NCI-H2081 treated with DMSO at 0.1 percent for 48 hours (cell line): ENCODE data around the gene OTUB1.

Source experiments
- DNase-seq: peaks from one replicate; lab custom pipeline; 2025; lab: John Stamatoyannopoulos, UW

The OTUB1 gene

DNA sequence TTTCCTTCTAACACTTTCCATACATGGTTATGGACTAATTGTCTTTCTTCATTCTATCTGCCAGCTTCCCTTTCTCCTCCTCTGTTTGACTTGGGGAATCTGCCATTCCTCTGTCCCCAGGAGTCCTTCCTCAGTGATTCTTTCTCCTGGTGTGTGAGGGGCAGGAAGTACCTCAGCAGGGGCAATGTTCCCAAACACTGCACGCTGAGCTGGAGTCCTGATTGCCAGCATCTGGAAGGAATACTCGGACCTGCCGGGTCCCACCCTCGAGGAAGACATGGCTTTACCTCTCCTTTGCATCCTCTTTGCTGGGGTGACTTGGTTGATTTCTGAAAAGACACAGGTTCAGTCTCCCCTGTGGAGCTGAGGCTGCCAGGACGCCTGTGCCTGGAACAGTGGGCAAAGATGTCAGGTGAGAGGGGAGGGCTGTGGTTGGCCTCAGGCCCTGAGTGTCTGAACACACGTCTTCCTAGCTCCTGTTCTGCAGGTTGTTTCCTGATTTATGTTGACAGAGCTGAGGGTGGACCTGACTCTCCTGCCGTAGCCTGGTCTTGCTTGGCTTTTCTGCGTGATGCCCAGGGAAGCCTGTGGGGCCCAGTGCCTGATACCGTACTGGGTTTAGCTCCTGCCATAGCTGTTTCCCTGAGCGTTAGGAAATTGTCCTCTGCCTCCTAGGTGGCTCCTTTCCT lies 7.5 kb upstream of the OTUB1 start:
- no peak for DNase-seq

DNA sequence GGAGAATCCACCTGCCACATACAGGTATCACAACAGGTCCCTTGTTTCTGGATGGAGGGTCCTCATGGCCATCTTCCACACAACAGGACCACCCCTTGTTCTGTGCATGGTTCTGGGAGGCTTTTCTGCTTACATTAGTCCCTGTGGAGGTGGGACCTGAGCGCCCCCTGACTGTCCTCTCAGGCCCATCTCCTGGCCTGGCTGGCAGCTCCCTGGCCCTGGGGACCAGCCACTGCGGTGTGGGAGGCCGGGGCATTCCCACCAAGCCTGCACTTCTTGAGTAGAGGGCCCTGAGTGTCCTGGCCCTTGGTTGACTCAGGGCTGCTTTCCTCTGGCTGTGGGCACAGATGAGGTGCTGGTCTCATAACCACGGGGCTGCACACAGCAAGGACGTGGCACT lies 6.8 kb upstream of the OTUB1 start:
- no peak for DNase-seq

DNA sequence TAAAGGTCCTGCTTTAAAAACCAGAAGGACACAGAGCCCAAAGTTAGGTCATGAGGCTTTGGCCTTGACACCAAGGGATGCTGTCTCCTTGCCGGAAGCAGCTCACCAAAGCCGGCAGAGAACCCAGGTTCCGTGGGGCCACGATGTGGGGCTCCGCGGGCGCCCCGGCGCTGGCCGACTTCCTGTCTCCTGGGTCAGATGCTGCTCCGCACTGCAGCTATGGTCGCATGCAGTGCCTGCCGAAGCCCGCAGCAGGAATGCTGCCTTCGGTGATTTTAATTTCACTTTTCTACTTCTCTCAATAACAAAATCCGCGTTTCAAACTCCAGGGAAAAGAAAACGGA lies 454 bp upstream of the OTUB1 start:
- no peak for DNase-seq

DNA sequence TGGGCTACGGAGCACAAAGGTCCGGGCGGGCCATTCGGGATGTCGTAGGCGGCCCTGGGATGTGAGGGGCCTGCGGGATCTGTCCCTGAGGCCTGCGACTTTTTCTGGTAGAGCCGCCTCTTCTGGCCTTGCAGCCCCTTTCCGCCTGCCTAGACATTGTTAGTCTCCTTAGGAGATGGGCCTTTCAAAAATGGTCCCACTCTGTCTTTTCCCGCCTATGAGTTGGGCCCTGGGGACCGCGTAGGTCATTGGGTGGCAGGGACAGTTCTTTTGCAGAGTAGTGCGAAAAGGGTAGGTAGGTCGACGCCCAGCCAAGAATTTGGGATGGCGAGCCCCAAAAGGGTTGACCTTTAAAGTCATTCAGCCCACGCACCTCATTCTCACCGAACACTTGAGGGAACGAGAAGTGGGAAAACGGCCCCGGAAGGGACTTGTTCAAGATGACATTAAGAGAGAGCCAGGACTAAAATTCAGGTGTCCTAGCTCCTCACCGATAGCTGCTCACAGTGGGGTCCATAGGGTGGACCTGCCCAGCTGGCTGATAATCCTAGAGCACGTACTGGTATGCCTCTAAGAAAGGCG lies 785 bp downstream of the OTUB1 start:
- no peak for DNase-seq

DNA sequence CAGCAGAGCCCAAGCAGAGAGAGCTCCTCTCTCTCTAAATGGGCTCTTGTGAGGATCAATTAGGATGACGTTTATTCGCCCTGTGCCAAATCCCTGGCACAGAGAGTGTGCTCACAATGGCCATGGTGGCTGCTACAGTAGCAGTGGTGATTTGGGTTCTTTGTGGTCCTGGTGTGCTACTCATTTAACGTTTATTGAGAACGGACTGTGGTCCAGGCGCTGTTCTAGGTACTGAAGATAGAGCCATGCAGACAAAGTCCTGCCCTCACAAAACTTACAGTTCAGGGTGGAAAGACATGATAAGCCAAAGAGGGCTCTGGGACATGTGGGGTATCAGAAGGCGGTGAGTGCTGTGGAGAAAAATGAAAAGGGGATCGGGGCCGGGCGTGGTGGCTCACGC lies 5.3 kb downstream of the OTUB1 start:
- DNase-seq = no peak

DNA sequence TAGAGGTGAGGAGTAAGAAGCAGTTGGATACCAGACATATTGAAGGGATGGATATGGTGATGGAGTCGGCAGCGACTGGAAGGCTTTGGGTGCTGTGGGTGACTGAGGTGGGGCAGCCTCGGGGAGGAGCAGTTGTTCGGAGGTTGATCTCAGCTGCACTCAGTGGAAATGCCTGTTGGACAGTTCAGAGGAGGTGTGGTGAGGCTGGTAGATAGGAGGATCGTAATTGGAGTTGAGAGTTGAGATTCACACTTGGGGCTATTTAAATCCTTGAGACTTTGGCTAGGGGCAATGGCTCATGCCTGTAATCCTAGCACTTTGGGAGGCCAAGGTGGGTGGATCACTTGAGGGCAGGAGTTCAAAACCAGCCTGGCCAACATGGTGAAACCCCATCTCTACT lies 6.9 kb downstream of the OTUB1 start:
- DNase-seq = no peak

DNA sequence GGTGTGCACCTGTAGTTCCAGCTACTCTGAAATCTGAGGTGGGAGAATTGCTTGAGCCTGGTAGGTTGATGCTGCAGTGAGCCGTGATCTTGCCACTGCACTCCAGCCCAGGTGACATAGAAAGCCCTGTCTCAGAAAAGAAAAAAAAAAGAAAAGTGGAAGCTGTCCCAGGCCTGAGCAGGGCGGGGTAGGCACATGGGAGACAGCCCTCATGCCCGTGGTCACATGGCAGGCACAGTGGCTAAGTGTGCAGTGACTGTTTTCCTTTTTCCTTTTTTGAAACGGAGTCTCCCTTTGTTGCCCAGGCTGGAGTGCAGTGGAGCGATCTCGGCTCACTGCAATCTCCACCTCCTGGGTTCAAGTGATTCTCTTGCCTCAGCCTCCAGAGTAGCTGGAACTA lies 7.8 kb downstream of the OTUB1 start:
- DNase-seq = no peak

DNA sequence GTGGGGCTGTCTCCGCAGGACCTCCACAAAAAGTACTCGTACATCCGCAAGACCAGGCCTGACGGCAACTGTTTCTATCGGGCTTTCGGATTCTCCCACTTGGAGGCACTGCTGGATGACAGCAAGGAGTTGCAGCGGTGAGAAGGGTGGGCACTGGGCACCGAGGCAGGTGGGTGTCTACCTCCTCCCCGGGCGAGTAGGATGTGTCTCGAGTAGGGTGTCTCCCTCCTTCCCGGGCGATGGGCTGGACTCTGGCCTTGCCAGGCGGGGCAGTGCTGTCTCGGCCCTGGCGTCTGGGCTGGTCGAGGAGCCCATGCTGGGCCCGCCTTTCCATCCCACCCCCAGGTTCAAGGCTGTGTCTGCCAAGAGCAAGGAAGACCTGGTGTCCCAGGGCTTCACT lies 10.3 kb downstream of the OTUB1 start:
- DNase-seq = no peak

DNA sequence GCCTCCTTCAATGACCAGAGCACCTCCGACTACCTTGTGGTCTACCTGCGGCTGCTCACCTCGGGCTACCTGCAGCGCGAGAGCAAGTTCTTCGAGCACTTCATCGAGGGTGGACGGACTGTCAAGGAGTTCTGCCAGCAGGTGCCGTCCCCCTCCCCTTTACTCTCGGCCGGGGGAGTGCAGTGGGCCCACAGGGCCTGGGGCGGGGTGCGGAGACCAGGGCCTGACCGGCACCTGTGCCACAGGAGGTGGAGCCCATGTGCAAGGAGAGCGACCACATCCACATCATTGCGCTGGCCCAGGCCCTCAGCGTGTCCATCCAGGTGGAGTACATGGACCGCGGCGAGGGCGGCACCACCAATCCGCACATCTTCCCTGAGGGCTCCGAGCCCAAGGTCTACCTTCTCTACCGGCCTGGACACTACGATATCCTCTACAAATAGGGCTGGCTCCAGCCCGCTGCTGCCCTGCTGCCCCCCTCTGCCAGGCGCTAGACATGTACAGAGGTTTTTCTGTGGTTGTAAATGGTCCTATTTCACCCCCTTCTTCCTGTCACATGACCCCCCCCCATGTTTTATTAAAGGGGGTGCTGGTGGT lies 11.0 kb downstream of the OTUB1 start:
- no peak for DNase-seq

DNA sequence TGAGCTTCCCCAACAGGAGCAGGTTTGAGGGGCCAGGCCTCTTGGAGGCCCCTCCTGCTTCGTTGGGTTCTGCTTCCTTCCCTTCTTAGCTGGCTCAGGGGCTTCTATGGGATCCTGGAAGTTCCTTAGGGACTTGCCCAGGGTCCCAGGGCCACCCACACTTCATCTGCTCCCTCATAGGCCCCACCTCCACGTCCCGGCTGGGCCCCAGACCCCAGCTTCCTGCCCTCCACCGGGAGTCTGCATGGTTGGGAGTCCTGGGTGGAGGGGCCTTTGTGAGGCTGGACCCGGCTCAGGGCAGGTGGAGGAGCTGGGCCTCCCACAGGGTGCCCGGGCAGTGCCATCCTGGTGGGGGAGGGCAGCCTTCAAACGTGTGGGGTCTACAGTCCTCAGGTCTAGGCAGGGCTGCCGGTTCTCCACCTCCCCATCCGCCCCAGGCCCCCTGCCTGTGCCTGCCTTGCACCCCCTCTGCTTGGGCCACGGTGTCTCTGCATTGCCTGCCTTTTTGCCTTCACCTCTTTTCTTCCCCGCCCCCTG lies 11.6 kb downstream of the OTUB1 start:
- no peak for DNase-seq

DNA sequence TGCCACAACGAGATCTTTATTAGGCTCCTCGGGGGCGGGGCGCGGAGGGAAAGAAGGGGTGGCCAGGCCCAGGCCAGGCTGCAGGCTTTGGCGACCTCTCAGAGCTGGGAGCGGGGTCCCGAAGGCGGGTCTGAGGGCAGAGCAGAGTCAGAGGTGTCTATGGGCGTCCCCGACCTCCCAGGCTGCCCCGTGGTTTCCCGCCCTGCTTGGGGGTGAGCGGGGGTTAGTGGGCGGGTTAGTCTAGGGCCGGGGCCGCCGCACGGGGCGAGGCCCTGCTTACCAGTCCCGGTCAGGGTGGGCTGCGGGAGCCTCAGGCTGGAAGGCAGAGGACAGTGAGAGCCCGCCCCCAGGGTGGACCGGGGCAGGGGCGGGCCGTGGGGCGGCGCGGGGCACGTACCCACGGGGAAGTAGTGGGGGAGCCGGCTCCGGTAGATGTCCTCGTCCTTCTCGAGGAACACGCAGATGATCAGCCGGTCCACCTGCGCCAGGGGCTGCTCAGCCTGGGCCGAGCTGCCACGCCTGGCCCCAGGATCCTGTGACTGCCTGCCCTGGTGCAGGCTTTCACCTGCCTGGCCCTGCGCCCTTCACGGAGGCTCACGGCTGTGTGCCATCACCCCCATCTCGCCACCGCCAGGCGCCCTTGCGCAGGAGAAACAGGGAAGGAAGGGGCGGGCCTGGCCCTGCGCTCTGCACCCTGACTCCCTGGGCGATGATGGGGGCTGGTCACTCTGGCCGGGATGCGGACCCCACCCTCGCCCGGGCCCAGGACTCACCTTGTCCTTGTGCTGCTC lies 12.5 kb downstream of the OTUB1 start:
- DNase-seq = no peak

DNA sequence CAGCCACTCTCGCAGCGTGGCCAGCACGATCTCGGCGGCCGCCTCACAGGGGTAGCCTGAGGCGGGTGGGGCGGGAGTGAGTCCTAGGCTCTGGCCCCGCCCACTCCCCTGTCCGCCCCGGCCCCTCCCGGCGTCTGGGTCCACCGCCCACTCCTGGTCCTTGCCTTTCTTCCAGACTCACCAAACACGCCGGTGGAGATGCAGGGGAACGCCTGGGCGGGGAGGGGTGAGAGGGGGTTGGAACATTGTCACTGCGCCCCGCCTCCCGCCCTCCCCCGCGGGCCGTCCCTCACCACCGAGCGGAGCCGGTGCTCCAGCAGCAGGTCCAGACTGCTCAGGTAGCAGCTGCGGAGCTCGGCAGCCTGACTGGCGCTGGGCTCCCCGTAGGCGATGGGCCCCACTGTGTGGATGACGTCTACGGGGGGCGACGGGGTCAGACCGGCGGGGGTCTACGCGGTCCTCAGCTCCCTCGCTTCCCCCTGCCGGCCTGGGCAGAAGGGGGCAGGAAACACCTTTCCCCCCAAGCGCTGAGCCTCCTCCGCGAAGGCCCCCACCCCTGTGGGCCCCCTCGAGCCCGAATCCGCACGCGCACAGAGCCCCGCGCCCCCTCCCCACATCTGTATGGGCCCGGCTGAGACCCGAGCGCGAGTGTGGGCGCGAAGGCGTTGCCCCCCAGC lies 13.2 kb downstream of the OTUB1 start:
- DNase-seq = no peak

DNA sequence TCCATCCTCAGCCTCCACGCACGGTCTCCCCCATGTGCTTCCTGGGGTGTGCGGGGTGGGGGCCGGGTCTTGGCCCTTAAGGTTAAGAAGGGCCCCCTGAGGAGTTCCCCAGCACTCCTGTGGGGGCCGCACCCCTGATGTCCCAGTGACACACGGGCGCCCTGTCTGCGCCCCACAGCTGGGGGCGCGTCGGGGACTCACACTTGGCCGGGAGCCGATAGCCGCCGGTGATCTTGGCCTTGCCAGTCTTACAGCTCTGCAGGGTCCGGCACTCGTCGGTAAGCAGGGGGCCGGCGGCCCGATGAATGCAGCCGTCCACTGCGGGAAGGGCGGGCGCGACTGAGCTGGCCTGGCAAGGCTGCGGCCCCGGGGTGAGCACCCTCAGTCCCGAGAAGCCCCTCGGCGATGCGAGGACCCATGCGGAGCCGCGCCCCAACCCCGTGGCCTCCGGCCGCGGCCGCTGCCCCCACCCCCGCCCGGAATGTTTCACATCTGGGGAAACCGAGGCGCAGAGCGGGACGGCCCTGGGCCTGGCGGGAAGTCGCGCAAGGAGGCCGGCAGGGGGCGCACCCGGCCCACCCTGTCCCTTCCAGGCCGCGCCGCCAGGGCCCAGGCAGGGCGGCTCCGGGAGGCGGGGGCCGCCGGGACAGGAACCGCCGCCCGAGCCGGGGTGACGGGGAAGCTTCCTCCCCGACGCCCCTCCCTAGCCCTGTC lies 13.9 kb downstream of the OTUB1 start:
- DNase-seq = no peak

DNA sequence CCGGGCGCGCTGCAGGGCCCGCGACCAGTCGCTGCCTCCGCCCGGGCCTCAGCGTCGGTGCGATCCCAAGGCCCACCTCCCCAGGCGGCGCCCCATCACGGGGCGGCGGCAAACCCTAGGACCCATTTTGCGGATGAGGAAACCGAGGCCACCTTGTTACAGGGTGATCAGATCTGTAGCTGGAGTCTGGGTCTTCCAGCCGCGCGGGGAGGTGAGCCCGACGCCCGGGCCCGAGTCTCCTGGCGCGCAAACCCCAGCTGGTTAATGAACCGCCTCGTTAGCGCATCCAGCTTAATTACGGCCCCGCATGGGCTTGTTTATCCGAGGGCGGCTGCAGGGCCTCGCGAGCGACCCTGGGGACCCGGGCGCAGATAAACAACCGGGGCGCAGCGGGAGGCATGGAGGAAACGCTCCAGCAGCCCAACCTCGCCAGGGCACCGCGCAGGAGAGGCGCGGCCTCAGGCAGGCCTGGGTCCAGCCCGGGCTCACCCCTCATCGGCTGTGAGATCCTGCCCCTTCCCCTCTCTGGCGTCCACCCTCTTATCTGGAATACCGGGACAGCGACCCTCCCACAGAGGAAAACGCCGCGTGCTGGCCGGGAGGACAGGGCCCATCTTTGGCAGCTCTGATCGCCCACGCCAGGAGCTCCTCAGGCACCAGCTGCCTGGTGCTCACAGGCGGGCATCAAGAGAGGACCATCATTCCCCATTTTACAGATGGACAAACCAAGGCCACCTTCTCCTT lies 14.7 kb downstream of the OTUB1 start:
- DNase-seq = no peak

DNA sequence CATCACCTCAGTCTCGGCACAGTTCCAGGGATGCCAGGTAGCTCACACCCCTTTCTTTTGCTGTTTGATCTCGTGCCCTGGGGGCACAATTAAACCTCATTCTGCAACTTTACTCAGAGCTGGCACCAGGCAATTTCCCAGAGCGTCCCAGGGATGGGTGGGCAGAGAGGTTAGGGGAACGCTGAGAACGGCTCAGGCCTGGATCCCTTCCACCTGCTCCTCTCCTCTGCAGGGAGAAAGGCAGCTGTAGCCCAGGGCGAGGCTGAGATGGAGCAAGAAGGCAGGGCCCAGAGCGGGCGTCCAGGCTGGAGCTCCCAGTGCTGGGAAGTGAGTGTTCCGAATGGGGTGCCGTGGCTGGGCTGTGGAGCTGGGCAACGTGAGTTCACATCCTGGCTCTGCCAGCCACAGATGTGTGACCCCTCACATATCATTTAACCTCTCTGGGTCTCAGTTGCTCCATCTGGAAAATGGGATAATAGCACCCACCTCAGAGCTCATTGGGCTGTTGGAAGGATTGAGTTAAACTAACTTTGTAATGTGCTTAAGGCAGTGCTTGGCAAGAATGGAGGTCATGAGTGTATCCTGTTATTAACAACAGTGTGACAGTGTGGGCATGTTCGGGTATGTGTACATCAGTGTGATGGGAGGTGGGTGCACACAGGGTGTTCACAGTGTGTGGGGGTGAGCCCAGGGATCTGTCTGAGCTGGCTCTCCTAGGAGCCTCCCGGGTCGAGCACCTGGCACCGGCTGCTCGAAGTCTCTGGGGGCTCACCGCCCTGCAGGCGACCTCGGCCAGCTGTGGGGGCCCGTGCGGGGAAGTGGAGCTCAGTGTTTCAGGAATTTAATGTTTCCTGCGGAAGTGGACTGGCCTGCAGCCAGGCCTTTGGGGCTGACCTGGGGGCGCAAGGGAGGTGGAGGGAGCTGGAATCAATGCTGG lies 15.5 kb downstream of the OTUB1 start:
- DNase-seq = no peak

DNA sequence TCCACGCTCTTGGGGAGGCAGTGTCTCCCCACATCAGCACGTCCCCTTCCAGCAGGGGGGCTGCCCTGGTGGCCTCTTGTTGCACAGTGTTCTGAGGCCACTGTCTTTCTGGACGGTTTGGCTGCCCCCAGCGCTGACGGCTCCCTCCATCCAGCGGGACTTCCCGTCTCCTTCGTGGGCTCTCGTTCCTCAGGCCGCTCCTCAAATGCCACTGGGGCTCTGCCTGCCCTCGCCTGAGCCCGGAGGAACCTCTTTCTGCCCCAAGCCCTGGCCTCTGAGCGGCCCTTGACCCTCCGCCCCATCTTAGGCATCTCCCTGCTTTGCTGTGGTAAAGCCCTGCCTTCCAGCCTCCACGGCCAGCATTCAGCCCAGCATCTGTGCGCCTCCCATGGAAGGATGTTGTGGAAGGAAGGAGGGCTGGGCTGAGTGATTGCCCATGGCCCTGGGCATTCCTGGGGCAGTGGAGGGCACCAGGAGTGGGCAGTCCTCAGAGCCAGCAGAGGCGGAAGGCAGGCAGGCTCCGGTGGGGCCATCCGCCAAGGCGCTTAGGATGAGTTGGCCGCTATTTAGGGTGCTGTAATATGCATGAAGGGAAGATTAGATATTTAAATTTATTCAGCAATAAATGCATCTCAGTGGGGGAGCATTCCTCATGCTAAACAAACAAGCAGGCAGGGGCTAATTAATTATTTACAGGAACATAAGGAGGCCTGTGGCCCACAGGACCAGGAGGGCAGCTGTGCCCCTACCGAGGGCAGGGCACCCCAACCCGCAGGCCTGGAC lies 17.8 kb downstream of the OTUB1 start:
- DNase-seq = no peak

DNA sequence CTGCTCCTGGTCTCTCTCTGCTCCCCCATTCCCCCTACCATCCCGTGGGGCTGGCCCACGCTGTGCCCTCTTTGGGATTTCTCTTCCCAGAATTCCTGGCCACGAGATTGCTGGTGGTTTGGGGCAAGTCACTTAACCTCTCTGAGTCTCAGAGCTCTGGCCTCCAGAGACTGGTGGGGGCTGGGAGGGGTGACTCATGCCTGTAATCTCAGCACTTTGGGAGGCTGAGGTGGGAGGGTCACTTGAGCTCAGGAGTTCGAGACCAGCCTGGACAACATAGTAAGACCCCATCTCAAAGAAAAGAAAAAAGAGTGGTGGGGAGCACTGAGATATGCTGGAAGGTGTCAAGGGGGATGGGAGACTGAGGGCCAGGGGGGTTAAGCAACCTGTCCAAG lies 18.3 kb downstream of the OTUB1 start:
- DNase-seq = no peak

DNA sequence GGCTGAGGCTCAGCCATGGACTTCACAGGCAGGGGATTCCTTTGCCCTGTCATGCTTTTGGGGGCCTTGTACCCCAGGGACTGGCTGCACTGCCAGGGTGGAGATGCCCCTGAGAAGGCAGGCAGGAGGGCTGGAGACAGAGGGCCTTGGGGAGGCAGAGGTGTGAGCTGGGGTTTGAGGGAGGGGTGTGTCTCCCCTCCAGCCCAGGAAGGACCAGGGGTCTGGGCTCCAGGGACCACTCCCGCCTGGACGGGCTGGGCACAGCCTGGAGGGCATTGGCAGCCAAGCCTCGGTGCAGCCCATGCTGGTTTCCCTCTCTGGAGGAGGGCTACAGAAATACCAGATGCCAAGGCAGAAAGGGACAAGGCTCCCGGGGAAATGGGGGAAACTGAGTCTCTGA lies 19.5 kb downstream of the OTUB1 start:
- no peak for DNase-seq

DNA sequence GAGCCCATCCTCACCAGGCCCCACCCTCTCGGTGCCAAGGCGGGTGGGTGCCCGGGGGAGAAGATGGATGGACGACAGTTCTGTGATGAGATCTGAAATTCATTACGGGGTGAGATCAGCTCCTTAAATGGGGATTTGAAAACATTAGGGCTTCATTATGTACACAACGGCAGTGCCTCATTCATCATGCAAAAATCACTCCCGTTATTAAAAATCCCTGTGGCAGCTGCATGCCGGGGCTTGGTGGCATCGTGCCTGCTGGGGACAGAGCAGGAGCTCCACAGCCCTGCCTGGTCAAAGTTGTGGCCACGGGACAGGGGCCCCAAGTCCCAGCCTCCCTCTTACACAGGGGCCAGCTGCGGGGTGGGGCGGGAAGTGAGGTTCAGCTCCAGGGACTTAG lies 20.2 kb downstream of the OTUB1 start:
- DNase-seq = no peak
